Kidney glomerular epithelial cell (primary cell): ENCODE measurements around the gene TMEM69.
"Not testable (repeated sequence)": the region's sequence is repeated elsewhere in the genome, so short reads cannot be mapped to it uniquely, and the experiment has no call there.

ENCODE experiments used
- DNase-seq: peaks from one replicate; lab custom pipeline; 2025; lab: John Stamatoyannopoulos, UW

TMEM69 gene

DNA sequence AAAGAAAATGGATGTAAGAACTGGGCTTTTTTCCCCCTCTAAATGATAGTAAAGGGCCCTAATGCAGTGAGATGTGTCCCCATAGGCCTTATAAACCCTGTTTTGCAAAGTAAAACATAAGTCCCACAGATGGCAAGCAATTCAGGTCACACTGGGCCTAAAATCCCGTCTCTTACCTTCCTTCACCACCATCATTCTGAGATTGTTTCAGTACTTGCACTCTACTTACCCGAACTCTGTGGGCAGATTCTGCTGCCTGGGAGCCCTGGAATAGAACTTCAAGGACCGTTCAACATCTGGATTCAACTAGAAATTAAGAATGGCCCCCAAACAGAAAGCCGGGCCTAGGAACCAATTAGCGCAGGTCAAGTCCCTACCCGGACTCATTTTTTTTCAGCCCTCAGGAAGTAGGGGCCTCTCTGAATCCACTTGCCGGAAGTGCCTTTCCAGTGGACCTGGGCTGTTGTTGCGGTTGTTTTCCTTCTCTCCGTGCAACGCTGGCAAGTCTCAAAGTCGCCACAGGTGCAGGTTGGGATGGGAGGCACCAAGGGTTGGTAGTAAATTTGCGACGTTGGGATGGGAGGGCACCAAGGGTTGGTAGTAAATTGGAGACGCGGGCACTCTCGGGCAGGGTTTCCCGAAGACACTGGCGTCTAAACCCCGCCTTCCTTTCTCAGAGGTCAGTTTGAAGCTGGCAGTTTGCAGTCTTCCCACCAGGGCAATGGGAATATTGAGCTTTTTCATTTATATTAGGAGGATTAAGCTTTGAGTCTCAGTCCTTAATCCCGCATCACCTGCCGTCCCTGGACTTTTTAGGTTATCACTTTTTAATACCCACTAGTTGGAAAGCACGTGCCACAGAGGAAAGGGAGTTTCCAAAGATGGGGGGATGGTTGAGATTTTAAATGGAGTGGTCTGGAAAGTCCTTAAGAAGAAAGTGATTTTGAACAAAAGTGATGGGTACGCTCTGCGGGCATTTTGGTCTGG lies at the start of gene TMEM69:
Gene TMEM69, plus strand, starts transcription at position 428 of the 987 bp plus-strand sequence. CDS start 2,888 bp downstream, outside the sequence.
- DNase-seq: peak; percentile 79

- no peak for DNase-seq
Observed at GRCh38 chr1:45640293-45640692, 47.7 kb upstream of the TMEM69 start.

GRCh38 chr1:45643321-45643720 lies 44.7 kb upstream of the TMEM69 start:
- no peak for DNase-seq

DNA sequence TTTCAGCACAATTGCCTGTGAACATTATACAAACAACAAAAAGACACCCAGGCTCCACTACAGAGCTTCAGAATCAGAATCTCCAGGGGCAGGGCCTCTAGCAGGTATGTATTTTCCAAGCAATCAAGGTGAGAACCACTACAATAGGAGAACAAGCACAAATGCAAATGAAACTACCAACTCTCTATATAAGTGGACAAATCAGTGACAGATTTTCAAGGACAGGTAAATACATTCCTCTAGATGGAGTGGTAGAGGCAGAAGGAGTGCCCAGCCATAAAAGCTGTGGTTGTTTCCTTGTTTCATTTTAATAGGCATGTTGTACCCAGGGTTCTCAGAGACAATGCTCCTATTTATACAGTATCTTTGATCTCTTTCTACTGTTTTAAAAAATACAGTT lies 44.0 kb upstream of the TMEM69 start:
- peak; percentile 42 for DNase-seq

GRCh38 chr1:45644661-45645060 lies 43.3 kb upstream of the TMEM69 start:
- no peak for DNase-seq

DNA sequence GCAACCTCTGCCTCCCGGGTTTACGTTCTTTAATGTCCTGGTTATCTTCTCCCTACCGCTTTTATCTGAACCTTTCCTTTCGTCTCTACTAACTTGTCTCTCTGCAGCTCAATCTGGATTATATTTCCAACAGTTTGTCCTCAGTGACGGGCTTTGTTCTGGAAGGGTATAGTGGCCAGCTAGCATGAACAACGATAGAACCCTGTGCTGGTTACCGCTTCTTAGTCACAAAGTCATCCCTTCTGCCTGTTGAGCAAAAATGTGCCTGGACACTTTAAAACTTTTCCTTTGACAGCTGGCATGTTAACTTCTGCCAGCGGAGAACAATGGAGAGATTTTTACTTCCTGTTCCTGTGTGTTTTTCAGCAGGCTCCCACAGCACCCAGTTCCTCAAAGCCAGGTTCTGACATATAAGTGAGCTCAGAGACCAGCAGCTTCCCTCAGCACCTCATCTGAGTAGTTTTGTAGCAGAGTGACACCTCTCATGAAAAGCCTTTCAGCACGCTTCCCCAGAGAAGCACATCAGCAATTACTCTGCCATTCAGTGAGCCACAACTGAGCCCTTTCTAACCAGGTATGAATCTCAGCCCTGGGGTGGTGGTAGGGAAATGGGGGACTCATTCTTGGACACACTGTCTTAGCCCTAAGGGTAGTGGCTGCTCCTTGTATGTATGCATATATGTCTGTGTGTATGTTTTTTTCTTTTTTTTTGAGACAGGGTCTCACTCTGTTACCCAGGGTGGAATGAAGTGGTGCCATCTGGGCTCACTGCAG lies 40.5 kb upstream of the TMEM69 start:
- DNase-seq: no peak

GRCh38 chr1:45654540-45655280 lies 33.3 kb upstream of the TMEM69 start:
- DNase-seq: no peak

- no peak for DNase-seq
Observed at GRCh38 chr1:45656573-45657226, 31.3 kb upstream of the TMEM69 start.

DNA sequence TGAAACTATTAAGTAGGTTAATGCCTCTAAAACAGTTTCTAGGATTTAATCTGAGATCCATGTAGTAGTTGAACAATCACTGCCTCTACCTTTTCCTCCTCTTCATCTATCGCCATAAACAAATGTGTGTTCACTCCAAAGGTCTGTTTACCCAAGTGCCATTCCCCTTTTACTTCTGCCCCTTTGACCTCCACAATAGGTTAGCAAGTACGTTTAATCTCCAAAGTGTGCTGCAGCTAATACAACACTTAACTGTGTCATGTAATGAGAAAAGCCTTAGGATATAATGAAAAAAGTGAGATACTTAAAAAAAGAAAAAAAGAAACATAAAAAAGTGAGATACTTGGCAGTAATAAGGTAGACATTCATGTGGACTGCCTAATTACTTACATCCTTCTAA lies 29.8 kb upstream of the TMEM69 start:
- no peak for DNase-seq

GRCh38 chr1:45659222-45659621 lies 28.8 kb upstream of the TMEM69 start:
- no peak for DNase-seq

- DNase-seq: no peak
Observed at GRCh38 chr1:45660336-45660735, 27.6 kb upstream of the TMEM69 start.

GRCh38 chr1:45666836-45667235 lies 21.1 kb upstream of the TMEM69 start:
- no peak for DNase-seq

GRCh38 chr1:45667321-45668111 lies 20.5 kb upstream of the TMEM69 start:
- no peak for DNase-seq

DNA sequence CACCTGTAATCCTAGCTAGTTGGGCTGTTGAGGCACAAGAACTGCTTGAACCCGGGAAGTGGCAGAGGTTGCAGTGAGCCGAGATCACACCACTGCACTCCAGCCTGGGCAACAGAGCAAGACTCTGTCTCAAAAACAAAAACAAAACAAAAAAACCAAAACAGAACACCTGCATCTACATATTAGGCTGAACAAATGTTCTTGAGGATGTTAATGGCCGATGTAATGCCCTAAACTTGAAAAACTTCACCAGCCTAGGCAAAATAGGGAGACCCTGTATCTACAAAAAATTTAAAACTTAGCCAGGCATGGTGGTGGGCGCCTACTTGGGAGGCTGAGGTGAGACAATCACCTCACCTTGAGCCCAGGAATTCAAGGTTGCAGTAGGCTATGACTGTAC lies 19.5 kb upstream of the TMEM69 start:
- no peak for DNase-seq

- DNase-seq: no peak
Observed at GRCh38 chr1:45669379-45669778, 18.6 kb upstream of the TMEM69 start.

DNA sequence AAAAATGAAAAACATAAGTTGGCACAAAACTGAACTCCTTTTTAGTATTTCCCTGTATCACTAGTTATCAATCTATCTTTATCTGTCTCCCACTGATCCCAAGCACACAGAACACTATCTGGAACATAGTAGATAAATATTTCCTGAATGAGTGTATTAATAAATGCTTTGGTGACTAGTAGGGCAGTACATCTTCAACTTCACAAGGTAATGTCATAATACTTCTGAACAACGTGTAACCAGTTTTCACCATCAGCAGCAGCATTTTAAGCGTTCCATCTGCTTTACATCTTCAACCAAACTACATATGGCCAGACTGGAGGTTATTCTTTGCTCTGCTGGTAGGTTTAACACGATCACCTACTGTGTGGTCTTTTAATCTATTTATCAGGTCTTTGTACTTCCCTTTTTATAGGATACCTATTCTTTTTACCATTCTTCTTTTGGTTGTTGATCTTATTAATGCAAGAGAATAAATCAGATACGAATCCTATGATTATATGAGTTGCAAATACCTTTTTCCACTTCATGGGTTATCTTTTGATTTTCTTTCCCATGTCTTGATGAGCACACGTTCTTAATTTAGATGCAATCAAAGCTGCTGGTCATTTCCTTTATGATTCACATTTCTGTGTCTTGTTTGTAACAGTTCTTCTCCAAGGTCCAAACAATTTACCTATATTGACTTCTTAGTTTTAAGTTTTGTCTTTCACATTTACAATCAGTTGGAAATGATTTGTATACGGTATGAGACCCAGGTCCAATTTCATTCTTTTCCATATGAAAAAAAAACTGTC lies 17.9 kb upstream of the TMEM69 start:
- DNase-seq: no peak

DNA sequence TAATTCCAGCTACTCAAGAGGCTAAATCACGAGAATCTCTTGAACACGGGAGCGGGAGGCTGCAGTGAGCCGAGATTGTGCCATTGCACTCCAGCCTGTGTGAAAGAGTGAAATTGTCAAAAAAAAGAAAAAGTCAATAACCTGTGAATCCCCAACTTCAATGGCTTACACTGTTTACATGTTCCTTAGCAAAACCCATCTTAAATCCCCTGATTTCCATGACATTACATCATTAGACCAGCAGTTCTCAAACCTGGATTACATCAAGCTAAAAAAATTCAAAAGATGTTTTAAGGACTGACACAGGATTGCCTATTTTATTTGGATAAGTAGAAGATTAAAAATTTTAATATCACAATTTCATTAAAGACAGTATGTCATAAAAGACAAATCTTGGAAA lies 14.0 kb upstream of the TMEM69 start:
- no peak for DNase-seq

DNA sequence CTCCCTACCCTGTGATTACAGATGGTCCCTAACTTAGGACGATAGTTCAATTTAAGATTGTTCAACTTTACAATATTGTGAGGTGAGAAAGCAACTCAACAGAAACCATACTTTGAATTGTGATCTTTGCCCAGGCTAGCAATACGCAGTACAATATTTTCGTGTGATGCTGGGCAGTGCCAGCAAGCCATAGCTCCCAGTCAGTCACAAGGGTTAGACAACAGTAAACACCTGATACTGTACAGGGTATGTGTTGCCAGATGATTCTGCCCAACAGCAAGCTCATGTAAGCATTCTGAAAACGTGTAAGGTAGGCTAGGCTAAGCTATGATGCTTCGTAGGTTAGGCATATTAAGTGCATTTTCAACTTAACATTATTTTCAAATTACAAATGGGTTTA lies 13.5 kb upstream of the TMEM69 start:
- DNase-seq: no peak

DNA sequence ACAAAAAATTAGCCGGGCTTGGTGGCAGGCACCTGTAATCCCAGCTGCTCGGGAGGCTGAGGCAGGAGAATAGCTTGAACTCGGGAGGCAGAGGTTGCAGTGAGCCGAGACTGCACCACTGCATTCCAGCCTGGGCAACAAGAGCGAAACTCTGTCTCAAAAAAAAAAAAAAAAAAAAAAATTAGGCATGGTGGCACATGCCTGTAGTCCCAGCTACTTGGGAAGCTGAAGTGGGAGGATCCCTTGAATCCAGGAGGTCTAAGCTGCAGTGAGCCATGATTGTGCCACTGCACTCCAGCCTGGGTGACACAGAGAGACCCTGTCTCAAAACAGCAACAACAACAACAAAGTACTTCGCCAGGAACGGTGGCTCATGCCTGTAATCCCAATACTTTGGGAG lies 11.4 kb upstream of the TMEM69 start:
- DNase-seq: not testable (repeated sequence)

DNA sequence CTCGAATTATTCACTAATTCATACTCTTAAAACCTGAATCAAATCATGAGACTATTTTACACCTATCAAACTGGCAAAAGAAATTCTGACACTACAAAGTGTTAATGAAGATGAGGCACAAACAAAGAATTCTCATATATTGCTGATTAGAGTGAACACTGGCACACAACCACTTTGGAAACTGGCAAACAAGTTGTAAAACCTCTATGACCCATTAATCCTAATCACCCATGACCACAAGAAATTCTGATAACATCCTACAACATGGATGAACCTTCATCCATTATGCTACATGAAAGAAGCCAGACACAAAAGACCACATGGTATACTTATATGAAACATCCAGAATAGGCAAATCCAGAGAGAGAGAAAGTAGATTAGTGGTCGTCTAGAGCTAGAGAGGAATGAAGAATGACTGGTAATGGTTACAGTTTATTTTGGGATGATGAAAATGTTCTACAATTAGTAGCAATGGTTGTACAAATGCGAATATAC lies 10.2 kb upstream of the TMEM69 start:
- no peak for DNase-seq
